Chondrocyte (in vitro differentiated cells): ENCODE measurements around the gene AP5S1. TPM values are rescaled to one million over a fixed set of nuclear protein-coding genes. Genes with fewer than 3 reads are reported as not detected.
A peak's percentile ranks its signal among the peaks of the same experiment; 100 is the strongest.

Experiments used
- DNase-seq: peaks from one replicate; pipeline ENCODE4 v3.0.0; 2021; ENCODE audit warnings: mixed read lengths, low spot score
- H3K27ac Mint-ChIP-seq: one replicate; pipeline ENCODE4 v1.8.0; 2021; ENCODE audit warnings: mild to moderate bottlenecking, moderate library complexity, mixed read lengths; ENCODE audit not compliant: unreplicated experiment
- H3K27me3 Mint-ChIP-seq: 2 replicates; pipeline ENCODE4 v1.8.0; 2021; ENCODE audit warnings: low read depth, mixed read lengths
- H3K36me3 Mint-ChIP-seq: 2 replicates; pipeline ENCODE4 v1.8.0; 2021; ENCODE audit warnings: low read depth, mixed read lengths
- H3K4me1 Mint-ChIP-seq: 2 replicates; pipeline ENCODE4 v1.8.0; 2021; ENCODE audit warnings: low read depth, mild to moderate bottlenecking, mixed read lengths
- H3K4me3 Mint-ChIP-seq: one replicate; pipeline ENCODE4 v1.8.0; 2021; ENCODE audit warnings: mild to moderate bottlenecking, moderate library complexity, mixed read lengths; ENCODE audit not compliant: unreplicated experiment
- H3K9me3 Mint-ChIP-seq: 2 replicates; pipeline ENCODE4 v1.8.0; 2021; ENCODE audit warnings: low read depth, mixed read lengths
- CTCF ChIP-seq: fragments of 200-600 bp; sonication (generic); IDR thresholded peaks from 2 replicates; pipeline ENCODE4 v1.5.0; 2021; ENCODE audit warnings: antibody characterized with exemption, mild to moderate bottlenecking, moderate library complexity
- total RNA-seq: library from RNA; stranded (reverse); gene quantifications from 3 replicates; pipeline ENCODE4 v1.2.1, GENCODE V29; 2021

Gene AP5S1
- total RNA-seq, 1 donor from 2014 or later: 17.9 TPM

GRCh38 chr20:3783511-3784195, 36.7 kb upstream of the AP5S1 start:
- peak overlapping the region; percentile 59 for H3K27ac Mint-ChIP-seq
- peak overlapping the region; percentile 9 for H3K4me3 Mint-ChIP-seq
- no peaks in the 10 kb centered on the region for H3K27me3 Mint-ChIP-seq
- H3K36me3 Mint-ChIP-seq: no peaks in the 10 kb centered on the region
- no peak for TF ChIP-seq CTCF
- no peak for DNase-seq
- peaks cover 50% of the 10 kb centered on the region for H3K4me1 Mint-ChIP-seq
- H3K9me3 Mint-ChIP-seq: no peaks in the 10 kb centered on the region

GRCh38 chr20:3784216-3784853, 36.0 kb upstream of the AP5S1 start:
- Mint-ChIP-seq H3K27ac (peak overlapping the region; percentile 6), H3K4me3 (peak overlapping the region; percentile 66), H3K27me3 (no peaks in the 10 kb centered on the region), H3K4me1 (peaks cover 50% of the 10 kb centered on the region), H3K9me3 (no peaks in the 10 kb centered on the region), H3K36me3 (no peaks in the 10 kb centered on the region)
- TF ChIP-seq CTCF: no peak
- no peak for DNase-seq

- no peak for TF ChIP-seq CTCF
- Mint-ChIP-seq H3K27ac (peak overlapping the region; percentile 6), H3K4me3 (peak overlapping the region; percentile 66), H3K27me3 (no peaks in the 10 kb centered on the region), H3K36me3 (no peaks in the 10 kb centered on the region), H3K9me3 (no peaks in the 10 kb centered on the region), H3K4me1 (peaks cover 50% of the 10 kb centered on the region)
- DNase-seq: no peak
Measured at GRCh38 chr20:3784863-3785239, 35.5 kb upstream of the AP5S1 start.

GRCh38 chr20:3785240-3786125, 34.9 kb upstream of the AP5S1 start:
- Mint-ChIP-seq H3K27ac (no peak overlapping the region), H3K4me3 (peak overlapping the region; percentile 66), H3K9me3 (no peaks in the 10 kb centered on the region), H3K36me3 (no peaks in the 10 kb centered on the region), H3K27me3 (no peaks in the 10 kb centered on the region), H3K4me1 (peaks cover 49% of the 10 kb centered on the region)
- no peak for TF ChIP-seq CTCF
- DNase-seq: no peak

GRCh38 chr20:3786126-3786484, 34.2 kb upstream of the AP5S1 start:
- no peak for DNase-seq
- Mint-ChIP-seq H3K4me3 (peak overlapping the region; percentile 83), H3K36me3 (no peaks in the 10 kb centered on the region), H3K27me3 (no peaks in the 10 kb centered on the region), H3K9me3 (no peaks in the 10 kb centered on the region), H3K4me1 (peaks cover 42% of the 10 kb centered on the region), H3K27ac (peak overlapping the region; percentile 86)
- TF ChIP-seq CTCF: no peak
